ENCODE measurements around the gene CIART.
A peak's percentile ranks its signal among the peaks of the same experiment; 100 is the strongest.
"Not testable (repeated sequence)": the region's sequence is repeated elsewhere in the genome, so short reads cannot be mapped to it uniquely, and the experiment has no call there.

The CIART gene

GRCh38 chr1:150309758-150310508, 27.6 kb downstream of the CIART start:
- no peak for DNase-seq

GRCh38 chr1:150311762-150312161, 29.4 kb downstream of the CIART start:
- DNase-seq, result no peak

- DNase-seq, result not testable (repeated sequence)
These were observed 32.3 kb downstream of the CIART start for GRCh38 chr1:150314691-150315090.

GRCh38 chr1:150320667-150320978, 38.3 kb downstream of the CIART start:
- peak in 3 of 4 experiments; percentile 10 to 37 (median 21) for DNase-seq

- DNase-seq, result peak in 2 of 4 experiments; percentile 2 to 5
These were observed 39.4 kb downstream of the CIART start for GRCh38 chr1:150321826-150322166.

- peak; percentile 53 to 89 (median 64) for DNase-seq
These were observed 40.0 kb downstream of the CIART start for GRCh38 chr1:150322310-150322709.

GRCh38 chr1:150332651-150333290, 50.4 kb downstream of the CIART start:
- no peak for DNase-seq
